ENCODE results near the gene KCNC3. TPM values are rescaled to one million over a fixed set of nuclear protein-coding genes. Genes with fewer than 3 reads are reported as not detected.

Gene KCNC3
- total RNA-seq, 6 donors from 2014 or later, result 3.8 to 15.7 (median 12.2) TPM

DNA sequence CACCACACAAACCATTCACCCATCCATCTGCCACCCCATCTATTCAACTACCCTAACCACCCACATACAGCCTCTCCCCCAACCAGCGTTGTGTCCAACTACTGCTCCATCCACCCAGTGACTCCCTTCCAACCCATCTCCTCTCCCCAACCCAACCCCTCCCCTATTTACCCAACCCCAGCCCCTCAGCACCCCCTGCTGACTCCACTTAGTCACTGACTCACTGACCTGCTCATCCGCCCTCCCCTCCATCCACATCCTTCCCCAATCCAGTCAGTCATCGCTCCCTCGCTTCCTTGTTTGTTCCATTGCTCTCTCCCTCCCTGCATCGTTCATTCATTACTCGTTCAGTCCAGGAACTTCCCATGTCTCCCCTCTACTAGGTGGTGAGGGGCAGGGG is 39.2 kb downstream of the KCNC3 start:
- Histone ChIP-seq H3K27ac (no peak overlapping the region), H3K9me3 (peaks cover 0 to 6% (median 3%) of the 10 kb centered on the region in 4 donors), H3K27me3 (no peaks in the 10 kb centered on the region), H3K36me3 (peaks cover 0 to 89% (median 44%) of the 10 kb centered on the region in 4 donors), H3K4me3 (no peak overlapping the region), H3K4me1 (no peaks in the 10 kb centered on the region)
- ATAC-seq (ENCODE audit: low FRiP score in 2 of 2) (no peak), DNase-seq (no peak)
- TF ChIP-seq, protein P1, sequence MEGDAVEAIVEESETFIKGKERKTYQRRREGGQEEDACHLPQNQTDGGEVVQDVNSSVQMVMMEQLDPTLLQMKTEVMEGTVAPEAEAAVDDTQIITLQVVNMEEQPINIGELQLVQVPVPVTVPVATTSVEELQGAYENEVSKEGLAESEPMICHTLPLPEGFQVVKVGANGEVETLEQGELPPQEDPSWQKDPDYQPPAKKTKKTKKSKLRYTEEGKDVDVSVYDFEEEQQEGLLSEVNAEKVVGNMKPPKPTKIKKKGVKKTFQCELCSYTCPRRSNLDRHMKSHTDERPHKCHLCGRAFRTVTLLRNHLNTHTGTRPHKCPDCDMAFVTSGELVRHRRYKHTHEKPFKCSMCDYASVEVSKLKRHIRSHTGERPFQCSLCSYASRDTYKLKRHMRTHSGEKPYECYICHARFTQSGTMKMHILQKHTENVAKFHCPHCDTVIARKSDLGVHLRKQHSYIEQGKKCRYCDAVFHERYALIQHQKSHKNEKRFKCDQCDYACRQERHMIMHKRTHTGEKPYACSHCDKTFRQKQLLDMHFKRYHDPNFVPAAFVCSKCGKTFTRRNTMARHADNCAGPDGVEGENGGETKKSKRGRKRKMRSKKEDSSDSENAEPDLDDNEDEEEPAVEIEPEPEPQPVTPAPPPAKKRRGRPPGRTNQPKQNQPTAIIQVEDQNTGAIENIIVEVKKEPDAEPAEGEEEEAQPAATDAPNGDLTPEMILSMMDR (IDR thresholded peaks at IDR 0.05), result no peak
- TF ChIP-seq POLR2A (IDR thresholded peaks at IDR 0.05), result no peak
- 74 to 79% methylated on average over 6 of the region's 6 CpGs for WGBS, 2 donors

DNA sequence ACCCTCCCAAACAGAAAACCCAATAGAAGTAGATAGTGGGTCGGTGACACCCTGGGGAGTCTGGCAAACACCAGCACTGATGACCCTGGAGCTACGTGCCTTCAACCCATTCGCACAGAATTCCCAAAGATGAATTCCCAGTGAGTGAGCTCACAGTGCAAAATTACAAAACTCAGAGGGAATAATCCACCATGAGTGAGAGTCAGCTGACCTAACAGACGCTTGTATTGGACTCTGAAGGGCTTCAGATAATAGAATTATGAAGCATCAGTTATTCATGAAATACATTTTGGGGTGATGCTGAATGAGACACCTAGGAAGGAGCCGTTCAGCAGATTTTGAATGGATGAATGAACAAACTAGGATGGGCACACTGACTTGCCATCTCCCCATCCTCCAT is 40.2 kb downstream of the KCNC3 start:
- Histone ChIP-seq H3K4me1 (no peaks in the 10 kb centered on the region), H3K9me3 (peaks cover 0 to 6% (median 3%) of the 10 kb centered on the region in 4 donors), H3K36me3 (peaks cover 0 to 84% (median 44%) of the 10 kb centered on the region in 4 donors), H3K27ac (no peak overlapping the region), H3K4me3 (no peak overlapping the region), H3K27me3 (no peaks in the 10 kb centered on the region)
- TF ChIP-seq, protein P1 (IDR thresholded peaks at IDR 0.05), result no peak
- TF ChIP-seq POLR2AphosphoS5 (IDR thresholded peaks at IDR 0.05), result no peak
- TF ChIP-seq EP300 (IDR thresholded peaks at IDR 0.05), result no peak
- no peak for TF ChIP-seq POLR2A (IDR thresholded peaks at IDR 0.05)
- DNase-seq (no peak), ATAC-seq (ENCODE audit: low FRiP score in 2 of 2) (no peak)
- WGBS, 2 donors, result 86 to 92% methylated on average over 5 of the region's 5 CpGs

DNA sequence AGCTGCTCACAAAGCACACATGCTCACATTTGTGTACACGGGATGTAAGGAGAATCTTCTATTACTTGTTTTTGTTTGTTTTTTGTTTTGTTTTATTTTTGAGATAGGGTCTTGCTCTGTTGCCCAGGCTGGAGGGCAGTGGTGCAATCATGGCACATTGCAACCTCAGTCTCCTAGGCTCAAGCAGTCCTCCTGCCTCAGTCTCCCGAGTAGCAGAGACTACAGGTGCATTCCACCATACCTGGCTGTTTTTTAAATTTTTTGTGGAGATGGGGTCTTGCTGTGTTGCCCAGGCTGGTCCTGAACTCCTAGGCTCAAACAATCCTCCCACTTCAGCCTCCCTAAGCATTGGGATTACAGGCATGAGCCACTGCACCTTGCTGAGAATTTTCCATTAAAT is 41.8 kb downstream of the KCNC3 start:
- DNase-seq (no peak), ATAC-seq (ENCODE audit: low FRiP score in 2 of 2) (no peak)
- peaks cover 0 to 6% (median 3%) of the 10 kb centered on the region in 4 donors for H3K9me3 ChIP-seq
- peaks cover 0 to 72% (median 40%) of the 10 kb centered on the region in 4 donors for H3K36me3 ChIP-seq
- no peak overlapping the region for H3K4me3 ChIP-seq
- WGBS, 2 donors, result 85 to 90% methylated on average over 2 of the region's 2 CpGs
- no peak overlapping the region for H3K27ac ChIP-seq
- H3K4me1 ChIP-seq, result no peaks in the 10 kb centered on the region
- TF ChIP-seq EP300 (IDR thresholded peaks at IDR 0.05), result no peak
- TF ChIP-seq POLR2AphosphoS5 (IDR thresholded peaks at IDR 0.05), result no peak
- TF ChIP-seq, protein P1 (IDR thresholded peaks at IDR 0.05), result no peak
- no peak for TF ChIP-seq POLR2A (IDR thresholded peaks at IDR 0.05)
- no peaks in the 10 kb centered on the region for H3K27me3 ChIP-seq

DNA sequence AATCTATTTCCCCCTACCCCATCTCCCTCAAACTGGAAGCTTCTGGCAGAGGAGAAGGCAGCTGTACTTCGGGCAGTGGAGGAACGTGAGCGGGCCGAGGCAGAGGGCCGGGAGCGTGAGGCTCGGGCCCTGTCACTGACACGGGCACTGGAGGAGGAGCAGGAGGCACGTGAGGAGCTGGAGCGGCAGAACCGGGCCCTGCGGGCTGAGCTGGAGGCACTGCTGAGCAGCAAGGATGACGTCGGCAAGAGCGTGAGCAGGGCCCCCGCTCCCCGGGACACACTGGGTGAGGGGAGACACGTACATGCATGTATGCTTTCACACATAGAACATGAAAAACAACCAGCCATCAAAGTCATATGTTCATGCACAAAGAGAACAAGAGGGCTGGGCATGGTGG is 42.7 kb downstream of the KCNC3 start:
- Histone ChIP-seq H3K27ac (no peak overlapping the region), H3K36me3 (peaks cover 0 to 72% (median 44%) of the 10 kb centered on the region in 4 donors), H3K4me3 (no peak overlapping the region), H3K27me3 (no peaks in the 10 kb centered on the region), H3K9me3 (peaks cover 0 to 6% (median 3%) of the 10 kb centered on the region in 4 donors), H3K4me1 (no peaks in the 10 kb centered on the region)
- ATAC-seq (ENCODE audit: low FRiP score in 2 of 2), result no peak
- TF ChIP-seq EP300 (IDR thresholded peaks at IDR 0.05) (no peak), POLR2AphosphoS5 (IDR thresholded peaks at IDR 0.05) (no peak), POLR2A (IDR thresholded peaks at IDR 0.05) (no peak)
- TF ChIP-seq, protein P1 (IDR thresholded peaks at IDR 0.05), result no peak
- 96 to 97% methylated on average over 16 to 18 of the region's 18 CpGs for WGBS, 2 donors
- peak in 1 of 2 donors; percentile 64 for DNase-seq

DNA sequence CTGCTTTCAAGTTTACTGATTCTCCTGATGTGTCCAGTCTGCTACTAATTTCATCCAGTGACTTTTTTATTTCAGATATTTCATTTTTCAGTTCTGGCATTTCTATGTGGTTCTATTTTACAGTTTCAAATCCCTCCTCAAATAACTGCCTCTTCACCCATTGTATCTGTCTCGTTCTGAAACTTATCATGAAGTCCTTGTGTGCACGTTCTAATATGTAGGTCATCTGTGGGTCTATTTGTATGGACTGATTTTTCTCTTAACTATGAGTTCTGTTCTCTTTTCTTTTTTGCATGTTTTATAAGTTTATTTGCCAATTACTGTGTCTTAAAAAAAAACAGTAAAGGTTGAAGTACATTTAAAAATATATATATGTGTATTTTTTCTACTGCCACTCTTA is 43.3 kb downstream of the KCNC3 start:
- TF ChIP-seq POLR2AphosphoS5 (IDR thresholded peaks at IDR 0.05), result no peak
- no peak for TF ChIP-seq EP300 (IDR thresholded peaks at IDR 0.05)
- TF ChIP-seq, protein P1 (IDR thresholded peaks at IDR 0.05), result no peak
- no peak for TF ChIP-seq POLR2A (IDR thresholded peaks at IDR 0.05)
- Histone ChIP-seq H3K27me3 (no peaks in the 10 kb centered on the region), H3K27ac (no peak overlapping the region), H3K4me3 (no peak overlapping the region), H3K9me3 (peaks cover 0 to 6% (median 3%) of the 10 kb centered on the region in 4 donors), H3K4me1 (no peaks in the 10 kb centered on the region), H3K36me3 (peaks cover 0 to 77% (median 45%) of the 10 kb centered on the region in 4 donors)
- ATAC-seq (ENCODE audit: low FRiP score in 2 of 2) (no peak), DNase-seq (no peak)
- 77 to 83% methylated on average over 2 of the region's 2 CpGs for WGBS, 2 donors
